ENCODE measurements around the gene CALD1.

GRCh38 chr7:135001390-135002165, 222.1 kb downstream of the CALD1 start:
- TF ChIP-seq CTCF (IDR thresholded peaks at IDR 0.05; ENCODE audit: low read length) (no peak), EZH2 (IDR thresholded peaks at IDR 0.05; ENCODE audit: borderline replicate concordance, low read length) (no peak)

Data from OCI-LY1 (cell line).